Measurements from ENCODE around the gene PPY.
"Not testable (repeated sequence)": the region's sequence is repeated elsewhere in the genome, so short reads cannot be mapped to it uniquely, and the experiment has no call there.

PPY gene

DNA sequence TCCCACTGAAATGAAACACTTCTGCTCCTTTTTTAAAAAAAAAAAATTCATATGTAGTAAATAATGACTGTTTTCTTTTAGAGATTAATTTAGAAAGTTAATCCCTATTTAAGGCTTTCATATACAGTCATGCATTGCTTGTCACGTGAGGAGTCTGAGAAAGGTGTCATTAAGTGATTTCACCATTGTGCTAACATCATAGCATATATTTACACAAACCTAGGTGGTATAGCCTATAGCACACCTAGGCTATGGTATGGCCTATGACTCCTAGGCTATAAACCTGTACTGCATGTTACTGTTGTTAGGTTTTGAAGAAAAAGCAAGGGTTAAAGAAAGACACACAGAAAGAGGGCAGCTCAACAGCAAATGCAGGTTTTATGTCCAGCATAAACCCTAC lies 13.7 kb downstream of the PPY start:
- DNase-seq: no peak

DNA sequence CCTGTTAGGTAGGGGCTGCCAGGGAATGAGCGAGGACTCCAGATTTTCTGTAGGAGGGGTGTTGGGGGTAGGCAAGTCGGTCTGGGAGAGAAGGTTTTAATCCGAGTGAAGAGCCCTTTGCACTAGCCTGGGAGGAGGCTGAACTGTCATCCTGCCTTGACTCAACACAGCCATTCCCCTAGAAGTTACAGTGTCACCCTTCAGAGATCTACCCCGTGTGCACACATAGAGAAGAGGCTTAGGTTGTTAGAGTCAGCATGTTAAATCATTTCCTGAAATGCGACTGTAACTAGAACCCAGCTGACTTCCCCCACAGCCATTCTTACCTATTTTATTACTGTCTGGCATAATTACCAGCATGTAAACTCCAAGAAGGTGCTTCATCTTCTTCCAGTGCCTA lies 14.3 kb downstream of the PPY start:
- not testable (repeated sequence) for DNase-seq

DNA sequence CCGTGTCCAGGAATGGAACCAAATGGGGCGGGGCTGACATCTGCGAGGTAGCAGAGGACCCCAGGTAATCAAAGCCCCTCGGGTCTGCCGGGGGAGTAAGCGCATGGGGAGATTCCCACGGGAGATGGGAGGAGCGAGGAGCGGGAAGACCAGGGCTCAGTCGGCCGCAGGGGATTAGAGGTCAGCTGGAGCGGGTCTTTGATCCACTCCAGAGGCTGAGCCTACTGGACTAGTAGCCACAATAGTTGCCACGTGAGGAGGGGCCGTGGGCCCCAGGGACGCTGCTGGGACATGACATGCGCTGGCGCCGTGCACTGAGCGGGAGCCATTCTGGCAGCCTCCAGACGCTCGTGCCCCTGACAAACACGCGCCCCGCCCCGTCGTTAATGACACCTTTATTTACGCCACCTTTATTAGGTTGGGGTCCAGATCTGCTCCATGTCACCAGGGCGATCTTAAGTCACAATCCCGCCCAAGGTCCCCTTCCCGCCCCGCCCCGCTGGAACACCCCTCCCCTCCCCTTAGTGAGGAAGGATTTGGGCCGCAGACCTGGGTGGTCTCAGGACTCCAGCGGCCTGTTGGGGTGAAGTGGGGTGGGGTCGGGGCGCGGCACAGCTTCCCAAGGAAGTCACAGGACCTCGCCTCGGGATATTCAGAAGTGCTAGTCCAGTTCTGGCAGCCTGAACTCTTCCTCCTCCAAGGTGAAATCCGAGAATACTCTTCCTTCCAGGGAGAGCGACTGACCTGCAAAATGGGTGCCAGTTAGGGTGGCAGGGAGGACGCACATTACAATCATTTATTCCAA lies 15.0 kb downstream of the PPY start:
- no peak for DNase-seq

DNA sequence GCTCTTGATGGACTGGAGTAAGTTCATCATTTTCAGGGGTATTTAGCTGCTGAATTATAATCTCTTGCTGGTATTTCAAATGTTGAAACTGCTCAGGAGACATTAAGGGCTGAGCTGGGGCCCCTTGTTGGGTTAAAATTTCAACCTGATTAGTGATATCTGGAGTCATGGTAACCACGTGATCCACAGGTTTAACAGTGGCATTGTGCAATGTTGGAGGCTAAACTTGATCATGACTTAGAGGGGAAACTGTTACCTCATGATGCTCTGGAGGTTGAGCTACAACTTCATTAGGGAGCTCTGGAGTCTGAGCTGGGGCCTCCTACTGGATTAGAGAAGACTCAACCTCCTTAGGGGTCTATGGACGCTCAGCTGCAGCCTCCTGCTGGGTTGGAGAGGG lies 17.7 kb downstream of the PPY start:
- no peak for DNase-seq

DNA sequence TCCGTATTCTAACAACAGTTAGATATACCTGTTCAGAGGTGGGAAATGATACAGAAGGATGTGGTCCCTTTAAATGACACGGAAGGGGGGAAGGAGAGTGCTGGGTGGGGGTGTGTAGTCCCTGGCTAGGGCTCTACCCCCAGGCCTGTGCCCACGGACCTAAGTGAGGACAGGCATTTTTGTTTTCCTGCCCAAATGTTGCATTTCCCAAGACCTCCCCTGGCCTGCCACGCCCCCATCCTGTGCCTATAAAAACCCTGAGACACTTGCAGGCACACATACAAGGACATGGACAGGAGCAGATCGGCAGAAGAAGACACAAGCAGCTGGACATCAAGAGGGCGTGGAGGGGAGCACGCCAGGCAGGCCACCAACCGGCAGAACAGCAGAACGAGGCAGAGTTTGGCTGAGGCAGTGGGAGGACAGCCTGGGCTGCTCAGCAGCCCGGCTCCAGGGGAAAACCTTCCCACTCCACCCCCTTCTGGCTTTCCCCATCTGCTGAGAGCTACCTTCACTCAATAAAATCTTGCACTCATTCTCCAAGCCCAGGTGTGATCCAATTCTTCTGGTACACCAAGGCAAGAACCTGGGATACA lies 21.7 kb downstream of the PPY start:
- DNase-seq: no peak

DNA sequence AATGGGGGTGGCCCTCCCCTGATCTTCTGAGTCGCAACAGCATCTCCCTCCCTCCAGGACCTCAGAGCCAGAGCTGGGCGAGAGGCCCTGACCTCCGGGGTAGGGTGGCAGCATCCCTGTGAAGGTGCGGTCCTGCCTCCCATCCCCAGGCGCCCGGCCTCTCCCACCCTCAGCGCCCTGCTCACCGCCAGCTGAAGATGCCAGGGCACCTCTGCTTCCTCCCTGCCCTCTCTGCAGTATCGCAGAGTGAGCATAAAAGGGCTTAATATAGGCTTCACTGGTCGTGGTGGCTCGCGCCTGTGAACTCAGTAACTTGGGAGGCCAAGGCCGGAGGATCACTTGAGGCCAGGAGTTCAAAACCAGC lies 24.3 kb downstream of the PPY start:
- DNase-seq: no peak

DNA sequence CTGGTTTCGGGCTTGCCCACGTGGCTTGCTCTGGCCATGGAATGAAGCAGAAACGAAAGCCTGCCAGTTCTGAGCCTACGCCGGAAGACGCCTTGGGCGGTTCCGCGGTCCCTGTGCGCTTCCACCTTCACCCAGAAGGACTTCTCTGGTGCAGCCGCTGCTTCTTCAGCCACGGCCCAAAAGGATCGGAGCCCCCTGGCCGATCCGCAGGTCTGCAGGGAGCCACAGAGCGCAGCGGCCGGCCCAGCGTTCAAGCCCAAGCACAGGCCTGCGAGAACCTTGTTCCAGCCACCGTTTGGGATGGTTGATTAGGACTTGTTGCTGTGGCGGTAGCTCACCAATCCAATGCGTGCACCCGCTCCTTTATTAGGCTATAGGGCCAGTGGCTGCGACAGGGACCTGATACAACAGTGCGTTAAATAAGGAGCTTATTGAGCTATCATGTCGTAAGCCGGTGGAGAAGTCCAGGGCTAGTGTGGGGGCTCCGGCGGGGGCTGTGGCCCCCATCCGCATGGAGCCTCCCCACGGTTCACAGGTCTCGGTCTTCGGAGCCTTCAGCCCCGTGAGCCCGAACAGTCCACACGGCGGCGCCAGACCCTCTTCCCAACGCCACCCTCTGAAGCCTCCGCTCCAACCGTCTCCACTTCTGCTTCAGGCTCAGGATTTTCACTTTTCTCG lies 24.8 kb downstream of the PPY start:
- DNase-seq: no peak

DNA sequence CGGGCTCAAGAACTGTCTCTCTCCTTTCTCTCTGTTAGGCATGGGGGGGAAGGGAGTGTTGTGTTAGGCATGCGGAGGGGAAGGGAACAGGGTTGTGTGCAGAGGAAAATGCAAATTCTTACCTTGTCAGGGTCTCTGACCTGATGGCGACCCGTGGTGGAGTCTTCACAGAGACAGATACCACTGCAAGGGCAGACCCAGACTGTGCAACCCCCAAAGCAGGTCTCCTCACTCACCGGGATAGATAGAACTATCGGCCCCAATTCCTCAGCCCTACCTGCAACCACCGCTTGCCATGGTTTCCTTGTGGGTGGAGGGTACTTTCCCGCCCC lies 25.3 kb downstream of the PPY start:
- no peak for DNase-seq

DNA sequence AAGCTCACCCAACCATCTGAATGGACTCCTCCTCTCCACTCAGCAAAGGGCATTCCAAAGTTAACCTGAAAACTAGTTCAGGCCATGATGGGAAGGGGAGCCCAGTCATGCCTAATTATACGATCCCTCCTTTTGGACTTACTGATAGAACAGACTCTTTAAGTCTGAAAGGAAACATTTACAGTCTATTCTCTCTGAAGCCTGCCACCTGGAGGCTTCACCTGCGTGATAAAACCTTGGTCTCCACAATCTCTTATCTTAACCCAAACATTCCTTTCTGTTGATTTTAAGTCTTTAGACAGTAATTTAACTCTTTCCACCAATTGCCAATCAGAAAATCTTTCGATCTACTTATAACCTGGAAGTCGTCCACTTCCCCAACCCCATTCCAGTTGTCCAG lies 25.9 kb downstream of the PPY start:
- no peak for DNase-seq

DNA sequence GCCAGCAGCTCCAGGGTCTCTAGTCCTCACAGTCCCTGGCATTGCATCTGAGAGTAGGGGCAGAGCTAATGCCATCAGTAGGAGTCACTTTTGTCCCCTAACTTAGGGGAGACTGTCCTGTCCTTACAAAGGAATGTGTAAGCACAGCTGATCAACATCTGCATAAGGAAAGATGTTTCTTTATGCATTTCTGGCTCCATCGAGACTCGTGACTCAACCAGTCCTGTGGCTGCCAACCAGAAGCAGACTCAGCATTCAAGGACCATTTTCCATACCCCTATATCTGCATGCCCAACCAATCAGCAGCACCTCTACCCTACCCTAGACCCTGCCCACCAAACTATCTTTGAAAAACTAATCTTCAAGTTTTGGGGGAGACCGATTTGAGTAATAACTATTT lies 26.7 kb downstream of the PPY start:
- DNase-seq: no peak

DNA sequence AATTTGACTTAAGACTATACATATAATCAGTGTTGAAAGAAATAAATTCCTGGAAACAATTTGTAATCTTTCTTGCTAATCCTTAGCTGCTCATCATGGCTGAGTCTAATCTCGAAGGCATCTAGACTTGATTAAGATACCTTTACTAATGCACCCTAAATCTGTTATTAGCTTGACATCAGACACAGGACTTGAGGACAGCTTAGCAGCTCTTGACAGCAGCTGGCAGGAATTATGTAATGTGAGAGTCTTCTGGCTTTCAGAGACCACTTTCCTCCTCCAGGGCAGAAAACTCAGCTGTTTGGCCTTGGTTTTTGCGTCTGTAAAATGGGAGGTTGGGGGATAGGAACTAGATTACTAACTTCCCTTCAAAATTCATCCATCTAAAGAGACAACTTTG lies 27.8 kb downstream of the PPY start:
- no peak for DNase-seq

DNA sequence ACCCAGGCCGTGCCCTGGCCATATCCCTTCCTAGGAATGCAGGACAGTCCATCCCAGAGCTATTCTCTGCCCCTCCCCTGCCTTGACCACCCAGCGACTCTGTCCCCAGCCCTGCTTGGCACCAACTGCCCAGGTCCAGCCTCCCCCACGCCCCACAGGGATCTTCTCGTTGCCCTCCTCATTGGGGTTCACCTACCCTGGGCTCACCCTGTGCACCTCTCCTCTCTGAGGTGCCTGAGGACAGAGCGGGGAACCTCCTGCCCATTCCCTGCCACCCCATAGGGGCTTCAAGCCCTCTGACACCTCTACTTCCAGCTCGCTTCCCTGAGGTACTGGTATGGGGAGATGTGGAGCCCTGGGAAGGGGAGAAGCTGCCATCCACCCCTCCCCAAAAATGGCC lies 28.7 kb downstream of the PPY start:
- no peak for DNase-seq

DNA sequence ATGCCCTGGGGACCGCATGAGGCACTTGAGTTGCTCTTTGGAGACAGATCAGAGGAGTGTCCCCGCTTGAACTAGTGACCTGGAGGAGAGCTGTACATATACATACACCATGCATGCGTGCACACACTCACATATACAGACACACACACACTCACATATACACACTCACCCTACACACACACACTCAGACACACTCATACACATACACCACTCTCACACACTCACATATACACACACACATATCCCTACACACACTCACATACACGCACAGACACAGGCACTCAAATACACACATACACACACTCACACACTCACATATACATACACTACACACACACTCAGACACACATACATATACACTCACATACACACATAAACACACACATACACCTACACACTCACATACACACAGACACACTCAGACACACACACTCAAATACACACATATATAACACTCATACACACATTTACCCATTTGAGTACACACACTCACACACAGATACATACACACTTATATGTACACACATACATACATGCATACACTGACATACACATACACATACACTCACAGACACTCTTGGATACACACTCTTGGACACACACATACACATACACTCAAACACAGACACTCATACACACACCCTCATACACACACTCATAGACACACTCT lies 29.5 kb downstream of the PPY start:
- no peak for DNase-seq

DNA sequence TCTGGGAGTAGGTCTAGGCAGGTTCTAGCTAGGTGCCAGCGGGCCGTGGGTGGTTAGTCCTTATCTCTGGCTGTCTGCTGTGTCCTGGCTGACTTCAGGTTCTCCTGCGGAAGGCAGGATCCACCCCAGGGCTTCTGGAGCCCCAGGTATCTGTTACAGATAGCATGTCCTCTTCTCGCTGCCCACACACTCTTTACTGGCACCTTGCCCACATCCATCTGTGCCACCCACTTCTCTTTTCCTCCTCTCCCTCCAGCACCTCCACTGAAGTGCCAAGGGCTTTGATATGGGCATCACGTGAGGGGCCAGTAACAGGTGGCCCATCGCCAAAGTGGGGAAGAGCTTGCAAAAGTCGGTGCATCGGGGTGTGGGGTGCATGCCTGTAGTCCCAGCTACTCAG lies 30.4 kb downstream of the PPY start:
- DNase-seq: no peak

DNA sequence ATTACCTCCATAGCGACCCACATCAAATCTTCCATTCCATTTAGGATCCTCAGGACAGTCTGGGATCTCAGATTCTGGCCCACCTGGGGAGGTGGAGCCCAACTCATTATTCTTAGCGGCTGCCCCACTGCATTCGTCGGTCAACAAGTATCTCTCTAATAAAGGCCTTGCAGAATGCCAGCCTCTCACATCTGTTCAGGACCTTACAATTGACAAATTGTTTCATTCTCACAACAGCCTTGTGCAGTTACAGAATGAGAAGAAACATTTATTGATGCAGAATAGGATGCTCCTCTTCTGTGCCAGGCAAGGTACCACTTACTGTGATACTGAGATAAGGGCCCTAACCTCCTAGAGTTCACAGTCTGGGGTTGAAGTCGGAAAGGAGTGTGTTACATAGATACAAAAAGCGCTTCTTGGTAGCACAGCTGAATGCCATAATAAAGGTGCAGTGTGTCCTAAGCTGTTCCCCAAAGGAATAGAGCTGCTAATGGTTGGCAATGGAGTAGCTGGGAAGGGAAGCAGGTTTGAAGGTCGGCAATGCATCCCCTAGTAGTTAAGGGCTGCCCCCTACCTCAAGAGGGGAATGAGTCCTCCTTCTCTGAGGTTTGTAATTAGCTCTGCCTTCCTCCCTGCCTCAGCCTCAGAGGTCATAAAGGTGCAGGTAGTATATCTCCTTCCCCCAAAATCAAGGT lies 32.6 kb downstream of the PPY start:
- DNase-seq: no peak

DNA sequence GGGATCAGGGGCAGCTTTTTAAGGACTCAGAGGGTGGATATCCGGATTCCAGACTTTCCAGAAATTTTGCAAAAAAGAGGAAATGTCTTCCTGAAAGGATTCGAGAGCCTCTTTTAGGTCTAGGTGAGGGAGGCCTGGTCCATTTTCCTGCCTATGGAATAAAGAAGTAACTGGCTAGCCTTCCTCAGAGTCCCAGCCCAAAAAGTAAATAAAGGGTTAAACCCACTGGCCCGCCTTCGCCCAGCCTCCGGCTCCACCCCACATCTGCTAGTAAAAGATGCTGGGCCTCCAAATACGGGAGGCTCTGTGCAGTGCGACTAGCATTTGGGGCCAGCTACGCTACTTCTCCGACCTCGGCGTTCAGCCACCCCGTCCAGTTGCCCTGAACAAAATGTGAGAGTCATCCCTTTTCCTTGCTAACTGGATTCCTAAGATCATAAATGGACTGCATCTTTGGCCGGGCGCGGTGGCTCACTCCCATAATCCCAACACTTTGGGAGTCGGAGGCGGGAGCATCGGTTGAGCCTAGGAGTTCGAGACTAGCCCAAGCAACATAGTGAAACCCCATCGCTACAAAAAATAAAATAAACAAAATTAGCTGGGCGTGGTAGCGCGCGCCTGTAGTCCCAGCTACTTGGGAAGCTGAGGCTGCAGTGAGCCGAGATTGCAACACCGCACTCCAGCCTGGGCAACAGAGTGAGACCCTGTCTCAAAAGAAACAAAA lies 34.1 kb downstream of the PPY start:
- DNase-seq: peak; percentile 34

DNA sequence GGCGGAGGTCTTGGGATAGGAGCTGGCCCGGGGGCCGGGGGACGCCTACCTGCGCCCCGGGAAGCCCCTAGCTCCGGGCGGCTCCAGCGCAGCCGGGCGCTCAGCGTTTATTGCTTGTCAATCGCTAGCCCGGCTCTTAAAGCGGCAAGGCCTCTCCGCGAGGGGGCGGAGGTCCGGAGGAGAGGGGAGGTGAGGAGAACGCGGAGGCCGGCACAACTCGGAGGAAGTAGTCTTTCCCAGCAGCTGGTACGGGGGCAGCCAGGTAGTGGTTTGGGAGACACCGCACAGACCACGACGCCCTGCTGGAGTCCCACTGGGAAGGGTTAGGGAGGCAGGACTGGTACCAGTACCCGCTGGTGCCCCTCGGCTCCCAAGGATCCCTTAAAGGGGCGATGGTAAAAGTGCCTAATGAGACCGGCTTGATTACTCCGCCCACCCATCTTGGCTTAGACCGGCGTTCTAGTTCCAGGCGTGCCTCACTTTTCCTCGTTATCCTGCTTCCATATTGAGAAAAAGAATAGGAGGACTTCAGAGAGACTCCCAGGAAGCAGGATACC lies 34.8 kb downstream of the PPY start, which contains the start of gene MPP2:
Gene MPP2, minus strand, starts transcription at position 112 of the 557 bp plus-strand sequence. CDS start 3,076 bp downstream, outside the sequence.
- peak; percentile 40 for DNase-seq

DNA sequence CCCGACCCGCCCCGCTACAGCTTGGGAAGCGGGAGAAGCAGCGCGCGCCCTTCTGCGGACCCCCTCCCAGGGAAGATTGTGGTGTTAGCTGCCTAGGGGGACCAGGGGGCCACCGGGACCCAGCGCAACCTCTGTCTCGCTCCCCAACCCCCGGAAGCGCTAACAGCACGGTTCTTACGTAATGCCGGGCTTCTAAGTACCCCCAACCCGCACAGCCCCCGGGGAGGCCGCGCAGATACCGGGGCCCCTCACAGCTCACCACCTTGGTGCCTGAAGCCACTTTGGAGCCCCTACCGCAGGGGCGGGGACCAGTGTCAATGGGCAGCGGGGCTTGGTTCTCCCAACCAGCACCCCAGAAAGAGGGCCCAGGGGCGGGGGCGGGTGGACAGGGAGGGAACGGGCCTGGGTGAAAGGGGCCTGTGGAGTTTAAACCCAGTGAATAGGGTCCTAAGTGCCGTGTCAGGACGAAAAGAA lies 35.3 kb downstream of the PPY start:
- DNase-seq: no peak

DNA sequence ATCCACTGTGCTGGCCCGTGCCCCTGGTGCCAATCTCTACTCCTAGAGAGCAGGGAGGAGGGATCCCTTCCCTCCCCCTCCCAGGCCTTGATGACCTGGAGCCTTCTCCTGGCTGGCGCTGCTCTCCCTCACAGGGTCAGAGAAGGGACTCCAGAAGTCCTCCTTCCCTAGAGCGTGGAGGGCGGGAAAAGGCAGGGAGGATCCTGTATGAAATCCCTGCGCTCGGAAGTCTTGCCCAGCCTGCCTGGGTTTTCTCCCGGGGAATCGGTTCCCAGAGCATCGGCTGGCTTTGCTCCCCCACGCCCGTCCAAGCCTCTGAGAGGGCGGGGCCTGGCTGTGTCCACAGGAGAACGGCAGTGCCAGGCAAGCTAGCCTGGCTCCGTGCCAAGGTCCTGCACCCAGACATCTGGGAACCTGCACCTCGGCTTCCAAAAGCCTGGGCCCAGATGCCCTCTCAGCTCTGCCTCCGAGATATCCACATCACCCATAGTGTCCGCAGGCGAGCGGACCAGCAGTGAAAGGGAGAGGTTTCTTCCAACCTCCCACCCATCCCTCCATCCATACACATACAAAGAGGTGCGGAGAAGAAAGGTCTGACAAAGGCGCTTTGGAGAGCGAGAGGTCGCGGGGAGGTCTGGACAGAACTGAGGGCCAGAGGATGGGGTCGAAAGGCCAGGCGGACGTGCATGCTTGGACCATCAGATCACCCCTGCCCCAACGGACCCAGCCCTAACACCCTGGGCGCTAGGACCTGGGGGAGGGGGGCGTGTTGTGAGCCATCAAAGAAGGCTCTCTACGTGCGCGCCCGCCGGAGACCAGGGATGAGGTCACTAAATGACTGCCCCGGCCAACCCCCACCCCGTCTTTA lies 36.1 kb downstream of the PPY start:
- DNase-seq: peak; percentile 34

DNA sequence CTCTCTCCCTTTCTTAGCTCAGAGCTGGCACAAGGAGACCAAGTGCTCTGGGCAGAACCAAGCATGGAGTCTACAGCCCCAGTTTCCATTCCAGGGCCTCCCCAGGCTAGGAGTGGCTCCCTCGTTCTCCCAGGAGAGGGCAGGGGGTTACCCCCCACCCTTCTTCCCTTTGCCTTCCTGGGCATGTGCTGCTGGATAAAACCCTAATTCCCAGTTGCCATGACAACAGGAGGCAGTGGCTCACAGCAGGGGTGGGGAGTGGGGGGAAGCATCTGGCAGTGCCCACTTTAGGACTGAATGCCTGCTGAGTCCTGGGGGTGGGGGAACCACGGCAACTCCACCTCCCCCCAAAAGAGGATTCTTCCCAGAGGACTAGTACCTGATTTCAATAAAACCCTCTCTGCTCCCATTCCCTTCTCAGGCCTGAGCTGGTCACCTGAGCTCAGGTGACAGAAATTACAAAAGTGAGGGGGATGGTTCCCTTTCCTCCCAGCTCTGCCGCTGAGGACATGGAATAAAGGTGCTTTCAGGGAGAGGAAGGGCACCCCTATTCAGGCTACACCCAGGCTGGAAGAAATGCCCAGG lies 36.8 kb downstream of the PPY start:
- DNase-seq: no peak
